ENCODE measurements around the gene ADGRE1.

DNA sequence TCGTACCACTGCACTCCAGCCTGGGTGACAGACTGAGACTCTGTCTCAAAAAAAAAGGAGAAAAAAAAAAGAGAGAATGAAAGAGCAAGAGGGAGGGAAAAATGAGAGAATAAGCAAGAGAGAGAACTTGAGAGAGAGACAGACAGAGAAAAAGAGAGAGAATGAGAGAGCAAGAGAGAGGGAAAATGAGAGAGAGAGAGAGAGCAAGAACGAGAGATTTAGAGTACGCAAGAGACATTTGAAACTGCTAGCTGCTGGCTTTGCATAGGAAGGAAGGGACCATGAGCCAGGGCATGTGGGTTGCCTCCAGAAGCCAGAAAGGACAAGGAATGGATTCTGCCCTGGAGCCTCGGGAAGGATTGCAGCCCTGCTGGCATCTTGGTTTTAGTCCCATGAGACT is 9.6 kb upstream of the ADGRE1 start:
- no peak for TF ChIP-seq FOXM1 (IDR thresholded peaks at IDR 0.05; ENCODE audit: low read depth)
- TF ChIP-seq, protein P1, sequence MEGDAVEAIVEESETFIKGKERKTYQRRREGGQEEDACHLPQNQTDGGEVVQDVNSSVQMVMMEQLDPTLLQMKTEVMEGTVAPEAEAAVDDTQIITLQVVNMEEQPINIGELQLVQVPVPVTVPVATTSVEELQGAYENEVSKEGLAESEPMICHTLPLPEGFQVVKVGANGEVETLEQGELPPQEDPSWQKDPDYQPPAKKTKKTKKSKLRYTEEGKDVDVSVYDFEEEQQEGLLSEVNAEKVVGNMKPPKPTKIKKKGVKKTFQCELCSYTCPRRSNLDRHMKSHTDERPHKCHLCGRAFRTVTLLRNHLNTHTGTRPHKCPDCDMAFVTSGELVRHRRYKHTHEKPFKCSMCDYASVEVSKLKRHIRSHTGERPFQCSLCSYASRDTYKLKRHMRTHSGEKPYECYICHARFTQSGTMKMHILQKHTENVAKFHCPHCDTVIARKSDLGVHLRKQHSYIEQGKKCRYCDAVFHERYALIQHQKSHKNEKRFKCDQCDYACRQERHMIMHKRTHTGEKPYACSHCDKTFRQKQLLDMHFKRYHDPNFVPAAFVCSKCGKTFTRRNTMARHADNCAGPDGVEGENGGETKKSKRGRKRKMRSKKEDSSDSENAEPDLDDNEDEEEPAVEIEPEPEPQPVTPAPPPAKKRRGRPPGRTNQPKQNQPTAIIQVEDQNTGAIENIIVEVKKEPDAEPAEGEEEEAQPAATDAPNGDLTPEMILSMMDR (IDR thresholded peaks at IDR 0.05), result no peak
- TF ChIP-seq, protein P2, sequence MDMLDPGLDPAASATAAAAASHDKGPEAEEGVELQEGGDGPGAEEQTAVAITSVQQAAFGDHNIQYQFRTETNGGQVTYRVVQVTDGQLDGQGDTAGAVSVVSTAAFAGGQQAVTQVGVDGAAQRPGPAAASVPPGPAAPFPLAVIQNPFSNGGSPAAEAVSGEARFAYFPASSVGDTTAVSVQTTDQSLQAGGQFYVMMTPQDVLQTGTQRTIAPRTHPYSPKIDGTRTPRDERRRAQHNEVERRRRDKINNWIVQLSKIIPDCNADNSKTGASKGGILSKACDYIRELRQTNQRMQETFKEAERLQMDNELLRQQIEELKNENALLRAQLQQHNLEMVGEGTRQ (IDR thresholded peaks at IDR 0.05; ENCODE audit: borderline replicate concordance, low read depth, low read length), result no peak
- TF ChIP-seq RFX5 (IDR thresholded peaks at IDR 0.05; ENCODE audit: low read length), result no peak
- no peak for TF ChIP-seq MXI1 (IDR thresholded peaks at IDR 0.05; ENCODE audit: low read depth, low read length)
- TF ChIP-seq, protein P3, sequence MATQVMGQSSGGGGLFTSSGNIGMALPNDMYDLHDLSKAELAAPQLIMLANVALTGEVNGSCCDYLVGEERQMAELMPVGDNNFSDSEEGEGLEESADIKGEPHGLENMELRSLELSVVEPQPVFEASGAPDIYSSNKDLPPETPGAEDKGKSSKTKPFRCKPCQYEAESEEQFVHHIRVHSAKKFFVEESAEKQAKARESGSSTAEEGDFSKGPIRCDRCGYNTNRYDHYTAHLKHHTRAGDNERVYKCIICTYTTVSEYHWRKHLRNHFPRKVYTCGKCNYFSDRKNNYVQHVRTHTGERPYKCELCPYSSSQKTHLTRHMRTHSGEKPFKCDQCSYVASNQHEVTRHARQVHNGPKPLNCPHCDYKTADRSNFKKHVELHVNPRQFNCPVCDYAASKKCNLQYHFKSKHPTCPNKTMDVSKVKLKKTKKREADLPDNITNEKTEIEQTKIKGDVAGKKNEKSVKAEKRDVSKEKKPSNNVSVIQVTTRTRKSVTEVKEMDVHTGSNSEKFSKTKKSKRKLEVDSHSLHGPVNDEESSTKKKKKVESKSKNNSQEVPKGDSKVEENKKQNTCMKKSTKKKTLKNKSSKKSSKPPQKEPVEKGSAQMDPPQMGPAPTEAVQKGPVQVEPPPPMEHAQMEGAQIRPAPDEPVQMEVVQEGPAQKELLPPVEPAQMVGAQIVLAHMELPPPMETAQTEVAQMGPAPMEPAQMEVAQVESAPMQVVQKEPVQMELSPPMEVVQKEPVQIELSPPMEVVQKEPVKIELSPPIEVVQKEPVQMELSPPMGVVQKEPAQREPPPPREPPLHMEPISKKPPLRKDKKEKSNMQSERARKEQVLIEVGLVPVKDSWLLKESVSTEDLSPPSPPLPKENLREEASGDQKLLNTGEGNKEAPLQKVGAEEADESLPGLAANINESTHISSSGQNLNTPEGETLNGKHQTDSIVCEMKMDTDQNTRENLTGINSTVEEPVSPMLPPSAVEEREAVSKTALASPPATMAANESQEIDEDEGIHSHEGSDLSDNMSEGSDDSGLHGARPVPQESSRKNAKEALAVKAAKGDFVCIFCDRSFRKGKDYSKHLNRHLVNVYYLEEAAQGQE (IDR thresholded peaks at IDR 0.05; ENCODE audit: low read depth, low read length), result no peak
- no peak for TF ChIP-seq POLR2AphosphoS5 (IDR thresholded peaks at IDR 0.05; ENCODE audit: low read depth, low read length)
- TF ChIP-seq FOSL2 (IDR thresholded peaks at IDR 0.05; ENCODE audit: borderline replicate concordance, low read depth), result no peak
- TF ChIP-seq, protein P4, sequence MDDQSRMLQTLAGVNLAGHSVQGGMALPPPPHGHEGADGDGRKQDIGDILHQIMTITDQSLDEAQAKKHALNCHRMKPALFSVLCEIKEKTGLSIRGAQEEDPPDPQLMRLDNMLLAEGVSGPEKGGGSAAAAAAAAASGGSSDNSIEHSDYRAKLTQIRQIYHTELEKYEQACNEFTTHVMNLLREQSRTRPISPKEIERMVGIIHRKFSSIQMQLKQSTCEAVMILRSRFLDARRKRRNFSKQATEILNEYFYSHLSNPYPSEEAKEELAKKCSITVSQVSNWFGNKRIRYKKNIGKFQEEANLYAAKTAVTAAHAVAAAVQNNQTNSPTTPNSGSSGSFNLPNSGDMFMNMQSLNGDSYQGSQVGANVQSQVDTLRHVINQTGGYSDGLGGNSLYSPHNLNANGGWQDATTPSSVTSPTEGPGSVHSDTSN (IDR thresholded peaks at IDR 0.05), result no peak
- TF ChIP-seq RXRA (IDR thresholded peaks at IDR 0.05; ENCODE audit: borderline replicate concordance, low read depth), result no peak
- no peak for TF ChIP-seq JUND (IDR thresholded peaks at IDR 0.05)
- TF ChIP-seq RCOR1 (IDR thresholded peaks at IDR 0.05; ENCODE audit: low read length), result no peak
- TF ChIP-seq SMC3 (IDR thresholded peaks at IDR 0.05; ENCODE audit: low read depth, low read length), result no peak
- TF ChIP-seq TAF1 (IDR thresholded peaks at IDR 0.05; ENCODE audit: borderline replicate concordance, low read depth, low read length), result no peak

Data from SK-N-SH (cell line).